GM06990 (cell line): Measurements from ENCODE around the gene ADGRD2.
"Not testable (repeated sequence)": the region's sequence is repeated elsewhere in the genome, so short reads cannot be mapped to it uniquely, and the experiment has no call there.

Source experiments
- DNase-seq: peaks from one replicate; pipeline ENCODE4 v3.0.0-alpha.2; 2011; ENCODE audit not compliant: insufficient read length; ENCODE audit errors: extremely low read depth
- H3K27me3 ChIP-seq: replicated peaks from 2 replicates; pipeline ENCODE4 v1.6.0; 2011; ENCODE audit warnings: low read length; ENCODE audit not compliant: control insufficient read depth, insufficient read depth
- H3K36me3 ChIP-seq: 2 replicates; pipeline ENCODE4 v1.5.1; 2011; ENCODE audit warnings: low read length; ENCODE audit not compliant: control insufficient read depth, insufficient read depth
- H3K4me3 ChIP-seq: replicated peaks from 2 replicates; pipeline ENCODE4 v1.5.1; 2011; ENCODE audit warnings: low read depth, mild to moderate bottlenecking, control low read depth, low read length
- CTCF ChIP-seq: IDR thresholded peaks from 2 replicates; pipeline ENCODE4 v1.5.1; 2011; ENCODE audit warnings: low read length, control low read depth, mild to moderate bottlenecking, inconsistent platforms; ENCODE audit not compliant: insufficient read depth, poor library complexity, severe bottlenecking

The ADGRD2 gene

GRCh38 chr9:124420991-124421543, 29.2 kb upstream of the ADGRD2 start:
- no peak for TF ChIP-seq CTCF
- Histone ChIP-seq H3K4me3 (no peak overlapping the region), H3K36me3 (no peaks in the 10 kb centered on the region), H3K27me3 (no peaks in the 10 kb centered on the region)
- no peak for DNase-seq

GRCh38 chr9:124423155-124423554, 27.1 kb upstream of the ADGRD2 start:
- no peaks in the 10 kb centered on the region for H3K27me3 ChIP-seq
- no peak overlapping the region for H3K4me3 ChIP-seq
- no peaks in the 10 kb centered on the region for H3K36me3 ChIP-seq
- no peak for TF ChIP-seq CTCF
- no peak for DNase-seq

- no peak overlapping the region for H3K4me3 ChIP-seq
- no peaks in the 10 kb centered on the region for H3K27me3 ChIP-seq
- TF ChIP-seq CTCF: no peak
- DNase-seq: no peak
- H3K36me3 ChIP-seq: no peaks in the 10 kb centered on the region
Measured at GRCh38 chr9:124423591-124423990, 26.7 kb upstream of the ADGRD2 start.

- H3K36me3 ChIP-seq, H3K4me3 ChIP-seq, H3K27me3 ChIP-seq, DNase-seq: not testable (repeated sequence)
Measured at GRCh38 chr9:124425733-124426132, 24.5 kb upstream of the ADGRD2 start.

- Histone ChIP-seq H3K4me3 (no peak overlapping the region), H3K36me3 (no peaks in the 10 kb centered on the region), H3K27me3 (no peaks in the 10 kb centered on the region)
- DNase-seq: no peak
- no peak for TF ChIP-seq CTCF
Measured at GRCh38 chr9:124426361-124426760, 23.9 kb upstream of the ADGRD2 start.

- Histone ChIP-seq H3K27me3 (no peaks in the 10 kb centered on the region), H3K36me3 (no peaks in the 10 kb centered on the region), H3K4me3 (no peak overlapping the region)
- TF ChIP-seq CTCF: no peak
- DNase-seq: no peak
Measured at GRCh38 chr9:124427281-124427680, 23.0 kb upstream of the ADGRD2 start.
